HG03571 (cell line): ENCODE measurements around the gene BBS2.

ENCODE experiments used
- ATAC-seq: cut with Tn5 transposase; IDR thresholded peaks from one replicate; pipeline ENCODE4 v1.9.1; 2021; ENCODE audit not compliant: unreplicated experiment

The BBS2 gene

DNA sequence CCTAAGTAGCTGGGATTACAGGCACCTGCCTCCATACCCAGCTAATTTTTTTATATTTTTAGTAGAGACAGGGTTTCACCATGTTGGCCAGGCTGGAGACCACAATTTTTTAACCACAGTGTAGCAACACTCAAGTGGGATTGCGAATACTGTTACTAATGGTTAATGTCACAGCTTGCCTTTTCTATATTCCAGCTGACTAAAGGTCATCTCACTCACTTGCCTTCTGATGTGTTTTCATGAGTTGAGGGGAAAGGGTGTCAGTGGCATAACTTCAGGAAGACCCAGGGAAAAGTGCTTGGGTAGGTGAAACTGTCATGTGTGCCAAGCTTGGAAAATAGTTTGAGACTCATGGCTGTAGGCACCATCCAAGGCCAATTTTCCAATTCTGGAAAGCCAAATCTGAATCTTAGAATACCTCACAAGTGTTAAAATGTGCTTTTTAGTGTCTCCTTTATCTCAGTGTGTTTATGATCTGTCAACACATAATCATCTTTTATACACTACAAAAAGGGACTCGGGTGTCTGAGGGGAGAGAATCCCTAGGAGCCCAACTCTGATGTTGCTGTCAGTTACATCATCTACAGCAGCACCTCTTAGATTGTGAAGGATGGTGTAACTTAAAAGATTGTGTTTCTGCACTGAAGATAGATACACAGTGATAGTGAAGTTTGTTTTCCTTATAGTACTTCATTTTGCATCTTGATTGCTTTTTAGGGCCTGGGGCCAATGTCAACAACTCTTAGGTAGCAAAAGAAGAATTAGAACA is 41.4 kb downstream of the BBS2 start:
- ATAC-seq = no peak

DNA sequence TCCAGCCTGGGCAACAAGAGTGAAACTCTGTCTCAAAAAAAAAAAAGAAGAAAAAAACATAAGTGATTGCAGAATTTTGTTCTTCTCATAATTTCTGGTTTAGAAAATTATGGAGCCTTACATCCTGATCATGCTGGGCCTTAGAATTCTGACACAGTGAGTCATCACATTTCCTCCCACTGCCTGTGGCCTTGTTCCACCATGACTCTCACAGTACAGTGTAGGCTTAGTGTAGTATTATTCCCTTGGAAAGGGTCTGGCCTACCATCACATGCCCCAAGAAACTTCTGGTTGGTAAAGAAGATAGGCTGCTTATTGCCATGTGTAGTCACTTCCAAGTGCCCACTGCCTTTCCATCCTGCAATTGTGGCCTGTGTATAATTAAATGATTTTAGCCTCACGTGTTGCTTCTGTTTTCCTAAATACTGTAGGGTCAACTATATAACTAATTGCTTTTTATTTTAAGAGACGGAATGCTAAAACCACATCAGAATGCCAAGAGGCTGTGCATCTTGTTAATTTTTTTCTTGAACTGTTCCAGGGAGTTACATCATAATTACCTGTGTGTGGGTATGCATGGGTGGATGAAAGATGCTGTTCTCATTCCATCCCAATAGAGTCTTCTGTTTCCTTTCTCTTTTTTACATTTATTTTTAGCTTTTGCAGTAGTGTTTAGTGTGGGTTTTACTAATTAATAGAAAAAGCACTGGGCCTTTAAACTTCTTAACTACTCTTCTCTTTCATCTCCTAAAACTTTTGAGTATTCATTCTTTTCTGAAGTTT is 42.5 kb downstream of the BBS2 start:
- no peak for ATAC-seq

DNA sequence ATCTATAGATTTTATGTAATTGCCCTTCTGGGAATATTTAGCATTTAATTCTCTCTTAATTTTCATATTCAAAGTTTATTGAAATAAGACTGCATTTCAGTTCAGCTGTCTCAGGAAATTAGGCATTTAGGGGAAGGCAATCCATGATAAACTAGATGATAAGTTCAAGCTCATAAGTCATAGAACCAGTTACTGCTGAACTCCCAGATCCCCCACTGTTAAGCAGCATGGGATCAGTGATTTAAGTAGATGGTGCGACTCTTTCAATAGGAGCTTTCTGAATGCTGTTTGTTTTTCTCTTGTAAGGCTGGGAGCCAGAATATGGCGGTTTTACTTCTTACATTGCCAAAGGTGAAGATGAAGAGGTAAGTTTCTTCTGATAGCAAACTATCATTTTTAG is 44.6 kb downstream of the BBS2 start:
- ATAC-seq = no peak

DNA sequence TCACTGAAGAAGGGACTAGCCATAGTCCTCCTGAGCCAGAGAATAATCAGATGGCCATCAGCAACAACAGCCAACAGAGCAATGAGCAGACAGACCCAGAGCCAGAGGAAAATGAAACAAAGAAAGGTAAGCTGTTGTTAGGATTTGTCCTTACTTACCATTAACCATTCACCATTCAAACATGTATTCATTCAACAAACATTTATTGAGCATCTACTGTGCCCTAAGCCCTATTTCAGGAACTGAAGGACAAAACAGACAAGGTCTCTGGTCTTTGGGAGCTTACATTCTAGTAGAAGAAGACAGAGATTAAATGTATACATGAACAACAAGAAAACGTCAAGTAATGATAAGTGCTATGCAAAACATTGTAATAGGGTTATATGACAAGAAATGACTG is 49.2 kb downstream of the BBS2 start:
- no peak for ATAC-seq

DNA sequence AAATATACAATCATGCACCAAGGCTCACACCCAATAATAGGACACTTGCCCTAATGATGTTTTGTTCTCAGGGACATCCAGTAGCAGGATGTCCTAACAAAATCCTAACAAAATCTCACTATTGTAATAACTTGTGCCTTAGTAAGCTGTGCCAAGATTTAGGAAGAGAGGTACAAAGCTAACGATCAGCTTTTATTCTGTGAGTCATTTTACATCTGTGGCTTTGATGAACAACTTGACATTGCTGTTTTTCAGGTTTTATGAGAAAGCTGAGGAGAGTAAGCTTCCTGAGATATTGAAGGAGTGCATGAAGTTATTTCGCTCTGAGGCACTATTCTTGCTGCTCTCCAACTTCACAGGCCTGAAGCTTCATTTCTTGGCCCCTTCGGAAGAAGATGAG is 49.6 kb downstream of the BBS2 start:
- ATAC-seq = no peak

DNA sequence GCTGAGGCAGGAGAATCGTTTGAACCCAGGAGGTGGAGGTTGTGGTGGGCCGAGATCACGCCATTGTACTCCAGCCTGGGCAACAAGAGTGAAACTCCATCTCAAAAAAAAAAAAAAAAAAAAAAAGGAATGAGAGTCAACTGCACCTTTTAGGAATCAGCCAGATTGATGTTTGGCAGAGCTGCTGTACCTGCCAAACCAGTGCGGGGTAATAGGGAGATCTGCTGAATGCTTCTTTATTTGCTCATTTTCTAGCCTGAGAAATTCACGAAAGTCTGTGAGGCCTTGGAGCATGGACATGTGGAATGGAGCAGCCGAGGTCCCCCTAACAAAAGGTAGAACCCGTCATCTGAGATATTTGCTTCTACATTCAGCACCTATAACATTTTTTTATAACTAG is 50.1 kb downstream of the BBS2 start:
- ATAC-seq = no peak

DNA sequence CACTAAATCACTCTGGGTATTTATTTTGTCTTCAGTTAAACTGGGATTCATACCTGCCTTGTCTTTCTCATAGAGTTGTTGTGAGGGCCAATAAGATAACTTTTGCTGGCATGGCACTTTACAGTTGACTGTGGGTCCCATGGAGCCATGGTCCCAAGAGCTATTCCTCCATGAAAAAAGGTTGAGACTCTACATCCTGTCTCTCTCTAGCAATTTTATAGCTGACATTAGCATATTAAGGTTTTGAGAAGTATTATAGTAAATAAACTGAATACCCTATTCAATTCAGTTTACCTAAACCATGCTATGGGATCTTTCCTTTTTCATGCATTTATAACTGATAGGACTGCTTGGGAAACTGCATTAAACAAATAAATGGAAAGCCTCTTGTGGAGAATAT is 51.0 kb downstream of the BBS2 start:
- ATAC-seq = no peak

DNA sequence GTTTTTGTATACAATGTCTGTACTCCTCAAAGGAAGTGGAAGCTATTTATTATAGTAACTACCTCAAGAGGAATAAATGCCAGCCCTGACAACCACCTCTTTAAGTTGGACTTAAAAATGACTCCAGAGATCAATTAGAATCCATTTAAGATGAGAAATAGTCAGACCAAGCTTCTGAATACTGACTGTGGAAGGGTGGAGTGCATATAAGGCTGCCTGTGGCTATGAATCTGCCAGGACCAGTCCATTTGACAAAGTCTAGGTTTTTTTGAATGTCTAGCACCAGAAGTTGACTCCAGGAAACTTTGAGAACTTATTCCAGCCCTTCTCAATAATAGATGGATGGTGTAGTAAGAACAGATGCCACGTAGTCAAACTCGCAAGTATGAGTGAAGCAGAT is 53.5 kb downstream of the BBS2 start:
- no peak for ATAC-seq

DNA sequence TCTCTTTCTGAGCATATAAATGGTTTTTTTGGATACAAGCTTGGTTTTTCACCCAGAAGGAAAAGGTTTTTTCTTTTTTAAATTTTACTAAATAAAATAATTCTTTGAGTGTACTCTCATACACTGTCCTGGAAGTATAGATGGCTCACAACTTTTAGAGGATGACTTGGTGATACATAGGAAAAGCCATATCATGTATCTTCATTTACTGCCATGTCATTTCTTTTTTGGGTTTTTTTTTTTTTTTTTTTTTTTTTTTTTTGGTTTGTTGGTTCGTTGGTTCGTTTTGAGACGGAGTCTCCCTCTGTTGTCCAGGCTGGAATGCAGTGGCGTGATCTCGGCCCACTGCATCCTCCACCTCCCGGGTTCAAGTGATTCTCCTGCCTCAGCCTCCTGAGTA is 56.7 kb downstream of the BBS2 start:
- no peak for ATAC-seq

DNA sequence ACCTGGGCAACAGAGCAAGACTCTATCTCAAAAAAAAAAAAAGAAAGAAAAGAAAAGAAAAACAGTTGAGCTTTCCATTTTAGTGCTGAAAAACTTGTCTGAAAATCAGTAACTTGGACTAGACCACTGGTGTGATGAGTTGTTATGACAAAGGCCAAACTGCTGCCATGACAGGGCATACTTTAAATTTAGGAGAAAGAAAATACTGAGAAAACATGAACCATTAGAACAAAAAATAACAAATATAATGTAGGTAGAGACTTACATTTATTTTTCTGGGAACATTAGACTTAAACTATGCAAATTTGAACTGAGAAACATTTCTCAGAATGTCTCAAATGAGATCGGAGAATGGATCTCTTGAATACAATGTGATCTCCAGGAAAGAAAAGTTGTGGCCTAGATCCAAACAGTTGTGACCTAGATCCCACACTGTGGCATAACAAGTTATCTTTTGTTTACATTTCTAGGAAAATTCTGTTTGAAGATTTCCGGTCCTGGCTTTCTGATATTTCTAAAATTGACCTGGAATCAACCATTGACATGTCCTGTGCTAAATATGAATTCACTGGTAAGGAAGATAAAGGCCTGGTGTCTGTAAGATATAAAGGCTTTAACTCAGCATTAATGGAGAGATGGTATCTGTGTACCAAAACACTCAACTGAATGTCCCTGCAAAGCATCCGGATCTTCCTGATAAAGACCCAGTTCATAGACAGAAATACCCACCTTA is 57.6 kb downstream of the BBS2 start:
- ATAC-seq = no peak

DNA sequence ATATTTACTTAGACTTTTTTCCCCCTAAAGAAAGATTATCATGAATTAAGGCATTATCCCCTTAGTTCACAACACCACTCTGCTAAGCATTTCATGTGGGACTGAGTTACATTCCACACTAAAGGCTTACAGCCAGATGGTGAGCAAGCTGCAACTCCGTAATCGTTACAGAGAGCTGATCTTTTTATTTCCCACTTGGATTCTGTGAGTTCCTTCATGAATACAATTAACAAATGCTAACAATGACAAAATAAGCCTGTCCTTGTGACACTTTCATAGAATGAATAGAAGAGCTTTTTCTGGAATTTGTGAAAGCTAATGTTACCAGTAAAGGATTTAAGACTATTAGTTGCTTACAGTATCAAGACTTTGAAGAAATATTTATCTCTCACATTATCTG is 59.7 kb downstream of the BBS2 start:
- no peak for ATAC-seq

DNA sequence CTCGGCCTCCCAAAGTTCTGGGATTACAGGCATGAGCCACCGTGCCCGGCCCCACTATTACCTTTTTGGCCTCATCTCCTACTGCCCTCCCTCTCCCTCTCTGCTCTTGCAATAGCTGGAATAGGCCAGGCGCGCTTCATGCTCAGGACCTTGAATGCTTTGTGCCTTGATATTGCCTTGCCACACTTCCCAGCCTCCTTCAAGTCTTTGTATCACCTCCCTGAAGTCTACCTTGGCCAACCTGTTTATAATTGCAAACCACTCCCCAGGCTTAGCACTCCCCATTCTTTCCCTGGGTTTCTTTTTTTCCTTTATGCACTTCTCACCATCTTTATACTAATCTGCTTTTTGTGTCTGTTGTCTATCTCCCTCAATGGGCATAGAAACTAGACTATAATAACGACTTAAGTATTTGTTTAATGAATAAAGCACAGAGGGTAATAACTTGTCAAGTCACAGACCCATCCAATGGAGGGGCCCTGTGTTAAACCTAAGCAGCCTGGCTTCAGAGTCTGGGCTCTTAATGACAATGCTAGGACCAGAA is 61.8 kb downstream of the BBS2 start:
- ATAC-seq = no peak

DNA sequence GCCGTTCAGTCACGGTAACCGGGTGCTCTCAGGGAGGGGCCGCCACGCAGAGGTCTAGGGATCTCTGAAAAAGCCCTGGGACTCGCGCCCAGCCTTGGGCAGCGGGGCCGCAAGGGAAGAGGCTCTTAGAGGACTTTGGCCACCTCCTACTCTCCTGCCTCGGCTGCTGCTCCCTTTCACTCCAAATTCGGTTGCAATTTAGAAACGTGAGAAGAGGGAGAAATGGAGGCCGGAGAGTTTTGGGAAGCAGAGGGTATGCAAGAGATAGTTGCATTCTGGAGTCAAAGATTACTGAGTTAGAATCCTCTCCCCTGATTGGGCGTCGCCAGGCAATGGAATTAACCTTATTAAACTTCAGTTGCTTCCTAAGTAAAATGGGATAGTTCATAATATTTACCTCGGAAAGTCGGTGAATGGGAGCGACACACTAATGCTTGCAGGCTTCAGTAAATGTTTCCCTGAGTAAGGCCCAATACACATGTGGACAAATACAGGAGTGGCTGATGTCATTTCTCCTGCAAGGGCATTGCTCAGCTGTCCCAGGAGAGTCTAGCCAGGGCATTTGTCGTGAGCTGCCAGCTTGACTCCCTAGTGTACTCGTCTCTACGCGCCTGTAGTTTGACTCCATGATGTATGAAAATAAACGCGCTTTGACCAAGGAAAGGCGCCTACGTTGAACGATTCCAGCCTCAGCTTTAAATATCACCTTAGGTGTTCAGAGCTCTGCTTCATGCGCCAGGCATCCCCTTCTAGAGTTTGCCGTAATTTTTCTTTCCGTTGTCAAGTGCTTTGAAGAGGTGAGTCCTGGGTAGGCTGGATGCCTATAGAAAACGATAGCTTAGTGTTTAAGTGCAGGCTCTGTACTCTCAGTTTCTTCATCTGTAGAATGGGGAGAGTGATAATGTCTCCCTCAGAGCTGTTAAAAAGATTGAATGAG is 67.8 kb downstream of the BBS2 start:
- ATAC-seq = peak; percentile 29

DNA sequence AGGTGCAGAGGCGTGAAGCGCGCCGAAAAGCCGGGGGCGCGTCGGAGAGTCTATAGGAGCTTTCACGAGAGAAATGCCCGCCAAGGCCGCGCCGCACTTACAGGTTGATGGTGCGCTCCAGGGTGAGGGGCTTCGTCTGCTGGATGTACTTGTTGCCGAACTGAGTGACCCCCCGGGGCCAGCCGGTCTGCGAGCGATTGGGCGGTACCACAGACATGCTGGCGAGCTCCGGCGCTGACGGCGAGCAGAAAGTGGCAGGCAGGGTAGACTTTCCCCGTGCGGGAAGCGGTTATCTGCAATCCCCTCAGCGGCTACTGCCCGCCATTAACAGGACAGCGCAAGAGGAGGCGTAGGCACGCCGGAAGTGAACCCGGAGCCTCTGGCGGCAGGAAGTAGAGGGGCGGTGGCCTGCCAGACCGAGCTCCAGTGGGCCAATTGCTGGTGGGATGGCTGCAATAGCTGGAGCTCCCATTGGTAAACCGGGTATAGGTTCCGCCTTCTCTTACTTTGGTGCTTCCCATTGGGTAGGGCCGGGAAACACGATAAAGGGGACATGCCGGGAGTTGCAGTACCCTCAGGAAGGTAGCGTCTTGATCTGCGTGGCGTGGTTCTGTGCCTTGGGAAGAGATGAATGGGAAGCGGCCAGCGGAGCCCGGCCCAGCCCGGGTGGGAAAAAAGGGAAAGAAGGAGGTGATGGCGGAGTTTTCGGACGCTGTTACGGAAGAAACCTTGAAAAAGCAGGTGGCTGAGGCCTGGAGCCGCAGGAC is 68.7 kb downstream of the BBS2 start, which contains the start of the genes NUDT21 and OGFOD1:
Gene NUDT21, minus strand, starts transcription at position 347 of the 767 bp plus-strand sequence. Its CDS starts 130 bp downstream, at position 217.
Gene OGFOD1, plus strand, starts transcription at position 569 of the 767 bp plus-strand sequence. Its CDS starts 59 bp downstream, at position 628.
- peak; percentile 97 for ATAC-seq

DNA sequence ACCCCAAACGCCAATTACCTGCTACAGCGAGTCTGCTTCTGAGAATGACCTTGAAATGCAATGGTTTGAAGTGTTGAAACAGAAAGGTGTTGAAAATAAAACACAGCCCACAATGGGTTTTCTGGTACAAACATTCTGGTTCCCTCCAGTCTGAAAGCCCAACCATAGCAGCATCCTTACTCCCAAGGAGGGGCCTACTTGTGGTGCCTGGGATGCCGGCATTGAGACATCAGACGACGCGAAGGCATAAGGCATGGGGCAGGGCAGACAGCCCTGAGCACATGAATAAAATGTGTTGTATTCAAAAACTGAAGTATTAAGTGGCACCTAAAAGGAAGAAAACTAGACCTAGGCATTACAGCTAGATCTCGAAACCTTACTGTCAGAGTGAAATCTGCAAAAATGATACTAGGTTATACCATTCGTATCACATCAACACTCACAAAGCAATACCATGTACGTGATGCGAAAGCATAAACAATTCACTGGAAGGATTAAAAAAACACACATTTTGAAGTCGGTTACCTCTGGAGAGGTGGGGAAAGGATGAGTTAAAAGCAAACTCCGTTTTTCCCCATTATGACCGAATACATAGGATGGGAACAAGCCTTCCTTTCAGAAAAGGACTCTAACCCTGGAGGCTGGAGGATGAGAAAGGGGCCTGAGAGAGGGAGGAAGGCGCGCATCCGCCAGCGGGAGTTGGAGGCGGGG is 69.4 kb downstream of the BBS2 start:
- peak; percentile 26 for ATAC-seq

DNA sequence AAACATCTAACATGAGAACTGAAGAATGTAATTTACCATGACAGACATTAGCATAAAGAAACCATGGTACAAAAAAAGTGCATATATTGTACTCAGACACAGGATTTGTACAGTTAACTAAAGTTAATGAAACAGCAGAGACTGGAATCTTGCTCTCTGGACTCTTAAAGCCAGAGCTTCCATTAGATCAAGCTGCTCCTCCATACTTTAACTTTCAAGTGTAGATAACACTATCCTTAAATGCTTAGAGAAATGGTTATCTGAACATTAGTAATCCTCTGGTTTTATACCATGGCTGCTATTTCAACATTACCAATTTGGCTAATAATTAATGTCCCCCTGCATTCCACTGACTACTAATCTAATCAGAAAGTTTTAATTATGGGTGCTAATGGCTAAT is 71.8 kb downstream of the BBS2 start:
- no peak for ATAC-seq

DNA sequence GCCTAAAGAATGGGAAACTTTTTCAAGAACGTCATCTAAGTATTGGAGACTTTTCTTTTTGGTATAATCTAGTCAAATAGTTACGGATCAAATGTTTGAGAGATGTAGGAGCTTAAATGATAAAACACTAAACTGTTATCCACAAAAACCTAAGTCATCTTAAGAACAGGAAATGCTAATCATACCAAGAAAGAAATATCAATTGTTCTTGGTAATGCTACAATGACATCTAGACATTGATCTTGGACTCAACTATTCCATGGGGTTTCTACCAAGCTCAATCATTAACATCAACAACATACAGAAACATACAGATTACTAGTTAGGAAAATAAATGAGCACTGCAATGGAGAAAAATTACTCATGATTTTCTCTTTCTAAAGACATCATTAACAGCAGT is 72.5 kb downstream of the BBS2 start:
- ATAC-seq = no peak

DNA sequence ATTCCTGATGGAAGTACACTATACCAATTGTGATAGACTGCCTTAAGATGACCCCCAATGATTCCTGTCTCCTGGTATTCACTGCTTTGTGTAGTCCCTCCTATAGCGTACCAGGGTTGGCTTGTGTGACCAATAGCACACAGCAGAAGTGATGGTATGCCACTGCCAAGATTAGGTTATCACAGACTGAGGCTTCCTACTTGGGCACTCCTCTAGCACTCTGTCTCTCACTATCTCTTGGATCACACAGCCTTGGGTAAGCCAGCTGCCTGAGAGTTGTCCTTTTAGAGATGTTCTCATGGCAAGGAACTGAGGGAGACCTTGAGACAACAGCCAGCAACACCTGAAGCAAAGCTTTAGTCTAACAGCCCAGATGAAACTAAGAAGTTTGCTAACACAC is 81.8 kb downstream of the BBS2 start:
- no peak for ATAC-seq

DNA sequence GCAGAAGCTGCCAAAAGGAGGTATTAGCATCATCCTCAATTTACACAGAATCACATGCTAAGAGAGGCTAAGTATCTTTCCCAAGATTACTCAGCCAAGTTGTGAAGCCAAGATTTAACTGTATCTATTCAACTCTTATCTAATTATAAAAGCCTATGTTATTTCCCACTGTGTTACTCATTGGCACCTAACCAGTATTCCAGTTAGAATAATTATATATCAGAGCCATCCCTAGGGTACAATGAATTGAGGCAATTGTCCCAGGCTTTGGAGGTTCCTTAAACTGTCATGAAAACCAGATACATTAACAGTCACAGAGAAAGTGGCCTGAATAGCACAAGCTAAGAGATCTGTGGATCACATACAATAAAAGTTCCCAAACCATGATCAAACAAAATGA is 83.6 kb downstream of the BBS2 start:
- ATAC-seq = no peak
